RWPE1 (cell line): Measurements from ENCODE around the gene PIK3CD.
A peak's percentile ranks its signal among the peaks of the same experiment; 100 is the strongest.

Source experiments
- CTCF ChIA-PET: fragments of 350-600 bp; sonication (Branson Sonifier 250); formaldehyde crosslinking; extraction: SDS; loops from one replicate; lab custom pipeline; 2021; lab: Yijun Ruan, JAX
- POLR2A ChIA-PET: fragments of 400-600 bp; formaldehyde crosslinking; extraction: SDS; loops from one replicate; lab custom pipeline; 2020; ENCODE audit warnings: antibody characterized with exemption; ENCODE audit not compliant: low non-redundant PET; lab: Yijun Ruan, JAX
- DNase-seq: peaks from one replicate; pipeline ENCODE4 v3.0.0; 2012; ENCODE audit warnings: low spot score
- H3K27ac ChIP-seq: fragments of 450-650 bp; 2 replicates; pipeline ENCODE4 v1.5.1; 2017
- TF ChIP-seq, protein P1 (sequence below): fragments of 450-650 bp; conservative IDR thresholded peaks from 2 replicates; pipeline ENCODE4 v1.5.1; 2017; ENCODE audit warnings: low read depth, mild to moderate bottlenecking

PIK3CD gene

DNA sequence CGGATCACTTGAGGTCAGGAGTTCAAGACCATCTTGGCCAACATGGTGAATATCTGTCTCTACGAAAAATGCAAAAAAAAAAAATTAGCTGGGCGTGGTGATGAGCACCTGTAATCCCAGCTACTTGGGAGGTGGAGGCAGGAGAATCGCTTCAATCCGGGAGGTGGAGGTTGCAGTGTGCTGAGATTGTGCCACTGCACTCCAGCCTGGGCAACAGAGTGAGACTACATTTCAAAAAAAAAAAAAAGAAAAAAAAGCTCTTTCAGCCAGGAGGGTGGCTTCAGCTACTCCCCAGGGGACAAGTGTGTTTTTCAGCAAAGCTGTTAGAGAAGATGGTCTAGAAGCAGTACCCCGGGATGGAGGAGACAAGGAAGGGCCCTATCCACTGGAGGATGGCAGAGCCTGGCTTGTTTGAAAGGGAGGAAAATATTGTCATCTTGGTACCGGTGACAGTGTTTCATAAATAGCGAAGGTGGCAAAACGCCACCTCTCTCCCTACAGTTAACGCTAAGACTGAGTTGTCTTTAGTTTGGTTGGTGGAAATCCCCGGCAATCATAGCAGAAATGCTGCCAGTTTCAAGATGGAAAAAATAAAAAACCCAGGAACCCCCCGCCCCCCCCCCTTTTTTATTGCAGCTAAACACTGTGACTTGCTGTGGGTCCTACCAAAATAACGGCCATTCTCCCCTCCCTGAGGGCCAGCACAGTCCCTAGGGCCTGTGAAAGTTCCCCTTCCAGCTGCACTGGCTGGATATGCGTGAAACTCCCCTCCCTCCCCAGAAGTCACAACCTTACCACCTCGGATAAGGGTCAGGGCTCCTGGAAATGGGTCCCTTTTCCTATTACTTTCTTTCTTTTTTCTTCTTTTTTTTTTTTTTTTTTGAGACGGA, 3.5 kb downstream of the PIK3CD start:
- no peak overlapping the region for H3K27ac ChIP-seq
- ChIA-PET CTCF (interaction anchor here (0.5 to 0.6 kb wide), 3 partner anchors 13 to 36 kb away, joined by 3 to 4 read pairs (median 3); no protein-coding TSS in a partner anchor), POLR2A (interaction anchor here (1.1 kb wide), 1 partner anchor 107 kb away, joined by 3 read pairs; no protein-coding TSS in a partner anchor)
- TF ChIP-seq, protein P1, sequence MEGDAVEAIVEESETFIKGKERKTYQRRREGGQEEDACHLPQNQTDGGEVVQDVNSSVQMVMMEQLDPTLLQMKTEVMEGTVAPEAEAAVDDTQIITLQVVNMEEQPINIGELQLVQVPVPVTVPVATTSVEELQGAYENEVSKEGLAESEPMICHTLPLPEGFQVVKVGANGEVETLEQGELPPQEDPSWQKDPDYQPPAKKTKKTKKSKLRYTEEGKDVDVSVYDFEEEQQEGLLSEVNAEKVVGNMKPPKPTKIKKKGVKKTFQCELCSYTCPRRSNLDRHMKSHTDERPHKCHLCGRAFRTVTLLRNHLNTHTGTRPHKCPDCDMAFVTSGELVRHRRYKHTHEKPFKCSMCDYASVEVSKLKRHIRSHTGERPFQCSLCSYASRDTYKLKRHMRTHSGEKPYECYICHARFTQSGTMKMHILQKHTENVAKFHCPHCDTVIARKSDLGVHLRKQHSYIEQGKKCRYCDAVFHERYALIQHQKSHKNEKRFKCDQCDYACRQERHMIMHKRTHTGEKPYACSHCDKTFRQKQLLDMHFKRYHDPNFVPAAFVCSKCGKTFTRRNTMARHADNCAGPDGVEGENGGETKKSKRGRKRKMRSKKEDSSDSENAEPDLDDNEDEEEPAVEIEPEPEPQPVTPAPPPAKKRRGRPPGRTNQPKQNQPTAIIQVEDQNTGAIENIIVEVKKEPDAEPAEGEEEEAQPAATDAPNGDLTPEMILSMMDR = no peak
- no peak for DNase-seq

- TF ChIP-seq, protein P1 = no peak
- no peak overlapping the region for H3K27ac ChIP-seq
- ChIA-PET POLR2A (interaction anchor here (1.1 kb wide), 1 partner anchor 106 kb away, joined by 3 read pairs; no protein-coding TSS in a partner anchor), CTCF (interaction anchor here (0.6 kb wide), 2 partner anchors 12 to 76 kb away, joined by 3 to 4 read pairs; no protein-coding TSS in a partner anchor)
- no peak for DNase-seq
Observed at GRCh38 chr1:9655836-9656235, 4.3 kb downstream of the PIK3CD start.

GRCh38 chr1:9657521-9658032, 6.0 kb downstream of the PIK3CD start:
- POLR2A ChIA-PET = no interaction called here
- no peak overlapping the region for H3K27ac ChIP-seq

DNA sequence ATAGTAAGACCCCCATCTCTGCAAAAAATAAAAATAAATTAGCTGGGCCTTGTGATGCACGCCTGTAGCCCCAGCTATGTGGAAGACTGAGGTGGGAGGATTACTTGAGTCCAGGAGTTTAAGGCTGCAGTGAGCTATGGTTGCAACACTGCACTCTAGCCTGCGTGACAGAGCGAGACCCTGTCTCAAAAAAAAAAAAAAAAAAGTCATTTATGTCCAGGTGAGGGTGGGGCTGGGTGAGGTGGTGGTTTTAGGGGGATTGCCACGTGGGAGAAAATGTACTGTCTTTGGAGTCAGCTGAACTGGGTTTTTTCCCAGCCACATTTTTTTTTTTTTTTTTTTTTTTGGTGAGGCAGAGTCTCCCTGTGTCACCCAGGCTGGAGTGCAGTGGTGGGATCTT, 6.7 kb downstream of the PIK3CD start:
- ChIA-PET CTCF (interaction anchor here (1.2 kb wide), 1 partner anchor 32 kb away, joined by 3 read pairs; no protein-coding TSS in a partner anchor), POLR2A (no interaction called here)
- H3K27ac ChIP-seq = no peak overlapping the region
- TF ChIP-seq, protein P1 = no peak
- no peak for DNase-seq

More at GRCh38 chr1:9657521-9658032, 6.0 kb downstream of the PIK3CD start:
- CTCF ChIA-PET = interaction anchor here (0.7 to 1.2 kb wide), 2 partner anchors 31 to 271 kb away, joined by 3 to 4 read pairs; no protein-coding TSS in a partner anchor
- DNase-seq = no peak
- TF ChIP-seq, protein P1 = no peak

- TF ChIP-seq, protein P1 = no peak
- CTCF ChIA-PET = no interaction called here
- peak; percentile 29 for DNase-seq
Observed at GRCh38 chr1:9659328-9659727, 7.8 kb downstream of the PIK3CD start.

GRCh38 chr1:9663257-9663656, 11.7 kb downstream of the PIK3CD start:
- H3K27ac ChIP-seq = no peak overlapping the region
- DNase-seq = no peak
- POLR2A ChIA-PET = no interaction called here
- TF ChIP-seq, protein P1 = no peak
- CTCF ChIA-PET = interaction anchor here (0.7 kb wide), 1 partner anchor 660 kb away, joined by 3 read pairs; no protein-coding TSS in a partner anchor

More at GRCh38 chr1:9659328-9659727, 7.8 kb downstream of the PIK3CD start:
- H3K27ac ChIP-seq = peak overlapping the region; percentile 51
- POLR2A ChIA-PET = no interaction called here
